LNCAP (cell line): ENCODE measurements around the gene RBM10.

Source experiments
- TF ChIP-seq, protein P1 (sequence below): fragments of 450-650 bp; IDR thresholded peaks from 2 replicates; pipeline ENCODE4 v1.5.1; 2017; ENCODE audit warnings: mild to moderate bottlenecking

RBM10 gene

DNA sequence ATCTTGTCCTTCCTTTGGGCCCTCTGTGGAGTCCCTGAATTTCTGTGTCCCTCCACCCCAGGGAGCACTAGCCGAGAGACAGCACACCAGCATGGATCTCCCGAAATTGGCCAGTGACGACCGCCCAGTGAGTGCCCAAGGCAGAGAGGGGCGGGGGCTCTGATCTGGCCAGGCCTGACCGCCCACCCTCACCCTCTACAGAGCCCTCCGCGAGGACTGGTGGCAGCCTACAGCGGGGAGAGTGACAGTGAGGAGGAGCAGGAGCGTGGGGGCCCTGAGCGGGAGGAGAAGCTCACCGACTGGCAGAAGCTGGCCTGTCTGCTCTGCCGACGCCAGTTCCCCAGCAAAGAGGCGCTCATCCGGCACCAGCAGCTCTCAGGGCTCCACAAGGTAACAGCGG is 40.2 kb downstream of the RBM10 start:
- TF ChIP-seq, protein P1, sequence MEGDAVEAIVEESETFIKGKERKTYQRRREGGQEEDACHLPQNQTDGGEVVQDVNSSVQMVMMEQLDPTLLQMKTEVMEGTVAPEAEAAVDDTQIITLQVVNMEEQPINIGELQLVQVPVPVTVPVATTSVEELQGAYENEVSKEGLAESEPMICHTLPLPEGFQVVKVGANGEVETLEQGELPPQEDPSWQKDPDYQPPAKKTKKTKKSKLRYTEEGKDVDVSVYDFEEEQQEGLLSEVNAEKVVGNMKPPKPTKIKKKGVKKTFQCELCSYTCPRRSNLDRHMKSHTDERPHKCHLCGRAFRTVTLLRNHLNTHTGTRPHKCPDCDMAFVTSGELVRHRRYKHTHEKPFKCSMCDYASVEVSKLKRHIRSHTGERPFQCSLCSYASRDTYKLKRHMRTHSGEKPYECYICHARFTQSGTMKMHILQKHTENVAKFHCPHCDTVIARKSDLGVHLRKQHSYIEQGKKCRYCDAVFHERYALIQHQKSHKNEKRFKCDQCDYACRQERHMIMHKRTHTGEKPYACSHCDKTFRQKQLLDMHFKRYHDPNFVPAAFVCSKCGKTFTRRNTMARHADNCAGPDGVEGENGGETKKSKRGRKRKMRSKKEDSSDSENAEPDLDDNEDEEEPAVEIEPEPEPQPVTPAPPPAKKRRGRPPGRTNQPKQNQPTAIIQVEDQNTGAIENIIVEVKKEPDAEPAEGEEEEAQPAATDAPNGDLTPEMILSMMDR, result no peak

- TF ChIP-seq, protein P1, result no peak
Observed at GRCh38 chrX:47186096-47186740, 41.2 kb downstream of the RBM10 start.

DNA sequence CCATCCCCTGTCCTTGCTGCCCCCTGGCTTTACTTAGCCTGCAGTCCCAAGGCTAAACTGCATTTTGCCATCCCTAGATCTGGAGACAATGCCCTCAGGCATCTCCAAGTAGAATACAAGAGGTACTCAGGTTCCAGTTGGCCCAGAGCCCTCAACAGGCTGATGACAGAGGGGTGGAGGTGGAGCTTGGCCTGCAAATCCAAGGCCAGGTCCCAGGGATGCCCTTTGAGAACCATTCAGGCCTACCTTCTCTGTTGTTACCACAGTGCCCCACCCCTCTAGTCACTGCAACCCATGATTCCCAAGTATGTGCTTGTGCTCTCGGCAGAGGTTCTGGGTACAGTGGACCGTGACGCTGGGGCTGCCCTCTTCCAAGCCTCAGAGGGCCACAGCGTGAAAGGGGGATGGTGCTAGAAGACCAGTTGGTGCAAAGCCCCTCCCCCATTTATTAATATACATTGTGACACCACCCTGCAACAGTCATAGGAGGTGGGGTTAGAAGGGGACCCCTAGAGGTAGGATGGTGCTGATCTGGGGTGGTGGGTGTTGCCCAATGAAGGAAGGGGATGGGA is 42.2 kb downstream of the RBM10 start:
- TF ChIP-seq, protein P1, result no peak

- TF ChIP-seq, protein P1, result no peak
Observed at GRCh38 chrX:47189906-47190305, 44.9 kb downstream of the RBM10 start.

- TF ChIP-seq, protein P1, result no peak
Observed at GRCh38 chrX:47190445-47191269, 45.6 kb downstream of the RBM10 start.

GRCh38 chrX:47191331-47191730 is 46.3 kb downstream of the RBM10 start:
- TF ChIP-seq, protein P1, result no peak

- TF ChIP-seq, protein P1, result no peak
Observed at GRCh38 chrX:47191806-47192401, 46.9 kb downstream of the RBM10 start.
